ENCODE data around the gene SP4.

DNA sequence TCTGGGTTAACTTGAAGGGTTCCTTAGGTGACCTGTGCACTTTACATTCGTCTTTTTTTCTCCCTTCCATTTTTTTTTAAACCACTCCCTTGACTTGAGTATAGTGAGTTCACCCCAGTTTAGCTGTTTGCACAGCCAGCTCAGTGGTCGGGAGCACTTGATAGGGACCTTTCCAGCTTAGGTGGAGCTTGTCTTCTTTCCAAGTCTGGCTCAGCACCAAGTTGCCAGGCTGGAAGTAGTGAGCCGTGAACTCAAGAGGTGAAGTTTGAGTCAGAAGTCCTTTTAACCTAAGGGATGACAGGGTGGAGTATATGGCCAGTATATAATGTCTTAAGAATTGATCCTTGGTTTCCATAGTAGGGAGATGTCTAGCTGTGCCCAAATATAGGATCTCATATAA is 122.2 kb downstream of the SP4 start:
- TF ChIP-seq, protein P1, sequence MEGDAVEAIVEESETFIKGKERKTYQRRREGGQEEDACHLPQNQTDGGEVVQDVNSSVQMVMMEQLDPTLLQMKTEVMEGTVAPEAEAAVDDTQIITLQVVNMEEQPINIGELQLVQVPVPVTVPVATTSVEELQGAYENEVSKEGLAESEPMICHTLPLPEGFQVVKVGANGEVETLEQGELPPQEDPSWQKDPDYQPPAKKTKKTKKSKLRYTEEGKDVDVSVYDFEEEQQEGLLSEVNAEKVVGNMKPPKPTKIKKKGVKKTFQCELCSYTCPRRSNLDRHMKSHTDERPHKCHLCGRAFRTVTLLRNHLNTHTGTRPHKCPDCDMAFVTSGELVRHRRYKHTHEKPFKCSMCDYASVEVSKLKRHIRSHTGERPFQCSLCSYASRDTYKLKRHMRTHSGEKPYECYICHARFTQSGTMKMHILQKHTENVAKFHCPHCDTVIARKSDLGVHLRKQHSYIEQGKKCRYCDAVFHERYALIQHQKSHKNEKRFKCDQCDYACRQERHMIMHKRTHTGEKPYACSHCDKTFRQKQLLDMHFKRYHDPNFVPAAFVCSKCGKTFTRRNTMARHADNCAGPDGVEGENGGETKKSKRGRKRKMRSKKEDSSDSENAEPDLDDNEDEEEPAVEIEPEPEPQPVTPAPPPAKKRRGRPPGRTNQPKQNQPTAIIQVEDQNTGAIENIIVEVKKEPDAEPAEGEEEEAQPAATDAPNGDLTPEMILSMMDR (IDR thresholded peaks at IDR 0.05): no peak
- no peak for TF ChIP-seq POLR2A (IDR thresholded peaks at IDR 0.05)

Data from body of pancreas (tissue), 4 donors.